AG09309 (cell line): ENCODE measurements around the gene SPAG4.

Source experiments
- DNase-seq: peaks from one replicate; pipeline ENCODE4 v3.0.0-alpha.2; 2010; ENCODE audit warnings: low read depth
- H3K4me3 ChIP-seq: 2 replicates; pipeline ENCODE4 v1.5.1; 2011; ENCODE audit warnings: mild to moderate bottlenecking, low read depth, low read length, moderate library complexity; ENCODE audit not compliant: control insufficient read depth
- TF ChIP-seq, protein P1 (sequence below): IDR thresholded peaks from 2 replicates; pipeline ENCODE4 v1.5.1; 2011; ENCODE audit warnings: mild to moderate bottlenecking, low read depth, low read length, inconsistent platforms; ENCODE audit not compliant: insufficient read depth, control insufficient read depth; ENCODE audit errors: missing control alignments

SPAG4 gene

DNA sequence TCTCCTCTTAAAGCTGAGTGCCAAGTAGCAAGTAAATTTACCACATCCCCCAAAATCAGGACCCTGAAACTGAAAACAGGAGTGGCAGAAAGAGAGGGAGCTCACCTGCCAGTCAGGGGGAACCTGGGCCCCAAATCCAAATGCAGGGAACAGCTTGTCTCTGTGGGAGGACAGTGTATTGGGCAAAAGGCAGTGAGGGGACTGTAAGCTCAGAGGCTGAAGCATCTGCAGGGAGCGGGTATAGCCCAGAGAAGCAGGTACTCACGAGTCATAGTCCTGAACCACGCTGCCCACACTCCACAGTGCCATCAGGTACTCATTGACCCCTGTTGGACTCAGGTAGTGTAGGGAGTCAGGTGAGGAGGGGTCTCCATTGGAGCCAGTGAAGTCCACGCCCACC is 15.0 kb downstream of the SPAG4 start:
- DNase-seq, result no peak
- TF ChIP-seq, protein P1, sequence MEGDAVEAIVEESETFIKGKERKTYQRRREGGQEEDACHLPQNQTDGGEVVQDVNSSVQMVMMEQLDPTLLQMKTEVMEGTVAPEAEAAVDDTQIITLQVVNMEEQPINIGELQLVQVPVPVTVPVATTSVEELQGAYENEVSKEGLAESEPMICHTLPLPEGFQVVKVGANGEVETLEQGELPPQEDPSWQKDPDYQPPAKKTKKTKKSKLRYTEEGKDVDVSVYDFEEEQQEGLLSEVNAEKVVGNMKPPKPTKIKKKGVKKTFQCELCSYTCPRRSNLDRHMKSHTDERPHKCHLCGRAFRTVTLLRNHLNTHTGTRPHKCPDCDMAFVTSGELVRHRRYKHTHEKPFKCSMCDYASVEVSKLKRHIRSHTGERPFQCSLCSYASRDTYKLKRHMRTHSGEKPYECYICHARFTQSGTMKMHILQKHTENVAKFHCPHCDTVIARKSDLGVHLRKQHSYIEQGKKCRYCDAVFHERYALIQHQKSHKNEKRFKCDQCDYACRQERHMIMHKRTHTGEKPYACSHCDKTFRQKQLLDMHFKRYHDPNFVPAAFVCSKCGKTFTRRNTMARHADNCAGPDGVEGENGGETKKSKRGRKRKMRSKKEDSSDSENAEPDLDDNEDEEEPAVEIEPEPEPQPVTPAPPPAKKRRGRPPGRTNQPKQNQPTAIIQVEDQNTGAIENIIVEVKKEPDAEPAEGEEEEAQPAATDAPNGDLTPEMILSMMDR, result no peak
- H3K4me3 ChIP-seq, result no peak overlapping the region

DNA sequence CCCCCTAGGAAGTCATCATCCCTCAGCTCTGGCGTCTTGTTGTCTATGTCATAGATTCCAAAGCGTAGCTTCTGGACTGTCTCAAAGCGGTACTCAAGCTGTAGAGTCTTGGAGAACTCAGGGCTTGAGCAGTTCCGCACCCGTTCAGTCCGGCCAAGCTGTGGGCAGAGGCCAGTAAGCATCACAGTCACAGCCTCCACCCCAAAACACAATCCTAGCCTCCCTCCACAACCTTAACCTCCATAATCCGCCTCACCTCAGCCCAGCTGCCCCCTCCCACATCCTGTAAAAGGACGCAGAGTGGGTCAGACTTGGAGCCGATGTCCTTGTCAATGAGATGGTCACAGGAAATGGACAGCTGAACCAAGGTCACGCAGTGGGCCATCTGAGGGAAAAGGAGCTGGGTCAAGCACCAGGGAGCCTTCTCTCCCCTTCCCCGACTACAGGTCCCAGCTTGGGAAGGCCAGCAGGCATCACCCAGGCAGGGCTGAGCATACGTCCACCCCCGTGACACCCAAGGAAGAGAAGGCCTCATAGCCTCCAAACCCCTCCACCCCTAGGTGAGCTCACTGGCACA is 17.0 kb downstream of the SPAG4 start:
- DNase-seq, result no peak
- TF ChIP-seq, protein P1, result no peak
- no peak overlapping the region for H3K4me3 ChIP-seq

DNA sequence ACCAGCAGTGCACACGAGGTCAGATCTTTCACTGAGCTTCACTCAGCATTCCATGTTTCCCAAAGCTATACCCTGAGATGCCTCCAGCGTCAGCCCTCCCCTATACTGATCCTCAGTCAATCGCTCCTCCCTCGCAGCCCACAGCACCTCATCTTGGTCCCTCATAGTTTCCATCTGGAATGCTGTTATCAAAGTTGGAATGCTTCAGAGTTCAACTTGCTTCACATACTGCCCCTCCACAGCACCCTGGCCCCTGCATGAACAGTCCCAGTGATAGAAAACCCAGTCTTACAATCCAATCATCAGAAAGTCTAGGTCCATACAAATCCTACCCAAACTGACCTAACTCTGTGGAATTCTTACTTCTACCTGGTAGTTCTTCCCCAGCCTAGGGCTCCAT is 20.0 kb downstream of the SPAG4 start:
- DNase-seq, result no peak
- no peak overlapping the region for H3K4me3 ChIP-seq
- TF ChIP-seq, protein P1, result no peak

DNA sequence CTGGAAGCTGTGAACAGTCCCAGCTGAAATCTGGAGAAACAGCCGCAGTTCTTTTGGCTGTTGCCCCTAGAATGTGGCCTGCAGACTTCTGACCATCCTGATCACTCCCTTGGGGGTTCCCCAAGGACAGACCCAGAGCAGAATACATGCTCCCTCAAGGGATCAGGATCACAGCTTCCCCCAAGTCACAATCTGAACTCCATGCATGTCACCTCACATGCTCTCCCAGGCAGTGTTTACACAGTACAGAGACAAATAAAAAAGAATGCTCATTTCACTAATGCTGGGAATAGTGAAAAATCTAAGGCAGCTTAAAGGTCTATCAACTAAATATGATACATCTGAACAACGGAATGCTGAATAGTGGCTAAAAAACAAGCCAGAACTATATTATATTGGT is 20.5 kb downstream of the SPAG4 start:
- no peak for DNase-seq
- TF ChIP-seq, protein P1, result no peak
- H3K4me3 ChIP-seq, result no peak overlapping the region

DNA sequence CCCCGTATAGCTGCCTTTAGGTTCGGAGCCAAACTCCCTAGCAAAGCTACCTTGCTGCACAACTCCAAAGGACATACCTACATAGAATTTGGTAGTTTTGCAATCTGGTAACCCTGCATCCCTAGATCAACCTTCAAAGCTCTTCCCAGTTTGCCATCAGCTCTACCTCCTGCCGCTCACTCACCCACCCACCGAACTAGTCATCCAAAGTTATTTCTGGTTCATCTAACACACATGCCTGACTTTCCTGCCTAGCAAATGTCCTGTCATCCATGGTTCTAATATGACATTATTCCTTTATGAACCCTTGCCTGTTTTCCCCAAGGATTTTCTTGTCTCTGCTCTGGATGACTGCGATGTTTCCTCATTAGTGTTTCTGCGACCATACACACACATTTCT is 21.6 kb downstream of the SPAG4 start:
- H3K4me3 ChIP-seq, result no peak overlapping the region
- DNase-seq, result no peak
- TF ChIP-seq, protein P1, result no peak

DNA sequence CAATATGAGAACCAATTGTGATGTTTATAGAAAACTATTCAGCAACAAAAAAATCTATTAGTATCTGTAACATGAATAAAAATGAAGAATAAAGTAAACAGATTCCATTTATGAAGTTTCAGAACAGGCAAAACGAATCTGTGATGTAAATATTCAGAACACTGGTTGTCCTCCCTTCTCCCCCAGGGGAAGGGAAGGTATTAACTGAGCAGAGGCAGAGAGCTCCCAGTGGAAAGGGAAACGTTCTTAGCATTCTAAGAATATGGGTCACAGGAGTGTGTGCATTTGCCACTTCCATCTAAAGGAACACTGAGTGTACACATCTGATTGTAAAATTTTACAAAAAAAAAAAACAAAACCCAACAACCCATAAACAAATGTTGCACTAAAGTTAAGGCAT is 23.1 kb downstream of the SPAG4 start:
- no peak for DNase-seq
- no peak overlapping the region for H3K4me3 ChIP-seq
- TF ChIP-seq, protein P1, result no peak

DNA sequence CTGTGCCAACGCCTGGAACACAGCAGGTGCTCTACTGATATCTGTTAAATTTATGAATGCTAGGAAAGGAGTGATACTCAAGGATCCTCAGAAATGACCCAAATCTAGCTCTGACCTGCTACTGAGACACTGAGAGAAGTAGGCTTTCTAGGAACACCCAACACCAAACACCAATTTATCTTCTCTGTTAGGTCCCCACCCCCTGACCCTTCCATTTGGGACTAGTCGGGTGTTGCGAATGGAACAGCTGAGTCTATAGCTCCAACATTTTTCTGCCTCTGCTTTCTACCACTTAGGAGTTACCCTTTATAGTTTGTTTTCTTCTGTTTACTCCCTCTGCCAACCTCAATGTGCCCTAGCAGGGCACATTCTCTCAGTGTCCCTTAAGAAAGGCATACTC is 25.1 kb downstream of the SPAG4 start:
- DNase-seq, result no peak
- H3K4me3 ChIP-seq, result no peak overlapping the region
- TF ChIP-seq, protein P1, result no peak
